Smooth muscle cell (in vitro differentiated cells): ENCODE data around the gene TNP2. TPM values are rescaled to one million over a fixed set of nuclear protein-coding genes. Genes with fewer than 3 reads are reported as not detected.

ENCODE experiments used
- DNase-seq: peaks from one replicate; lab custom pipeline; 2025; ENCODE audit not compliant: unreplicated experiment; lab: John Stamatoyannopoulos, UW
- H2AFZ ChIP-seq: fragments of 200-600 bp; sonication (generic); 2 replicates; pipeline ENCODE4 v1.6.0; 2016; ENCODE audit warnings: antibody characterized with exemption, low read depth, mild to moderate bottlenecking
- H3F3A ChIP-seq: fragments of 200-600 bp; sonication (generic); 2 replicates; pipeline ENCODE4 v1.6.0; 2017; ENCODE audit warnings: antibody characterized with exemption, low read depth
- H3K27ac ChIP-seq: fragments of 200-600 bp; sonication (generic); 2 replicates; pipeline ENCODE4 v1.5.1; 2016; ENCODE audit warnings: low read depth, mild to moderate bottlenecking
- H3K27me3 ChIP-seq: fragments of 200-600 bp; sonication (generic); 2 replicates; pipeline ENCODE4 v1.6.1; 2016; ENCODE audit warnings: low read depth, mild to moderate bottlenecking
- H3K36me3 ChIP-seq: fragments of 200-600 bp; sonication (generic); 2 replicates; pipeline ENCODE4 v1.5.1; 2016; ENCODE audit warnings: low read depth
- H3K4me1 ChIP-seq: fragments of 200-600 bp; sonication (generic); 2 replicates; pipeline ENCODE4 v1.5.1; 2016; ENCODE audit warnings: low read depth
- H3K4me2 ChIP-seq: fragments of 200-600 bp; sonication (generic); 2 replicates; pipeline ENCODE4 v1.6.0; 2016; ENCODE audit warnings: mild to moderate bottlenecking
- H3K4me3 ChIP-seq: fragments of 200-600 bp; sonication (generic); 2 replicates; pipeline ENCODE4 v1.5.1; 2016; ENCODE audit warnings: mild to moderate bottlenecking
- H3K79me2 ChIP-seq: fragments of 200-600 bp; sonication (generic); 2 replicates; pipeline ENCODE4 v1.6.0; 2016; ENCODE audit warnings: low read depth, mild to moderate bottlenecking
- H3K9ac ChIP-seq: fragments of 200-600 bp; sonication (generic); 2 replicates; pipeline ENCODE4 v1.6.0; 2016; ENCODE audit warnings: low read depth
- H3K9me3 ChIP-seq: fragments of 200-600 bp; sonication (generic); replicated peaks from 2 replicates; pipeline ENCODE4 v1.5.1; 2016; ENCODE audit warnings: low read depth
- H4K20me1 ChIP-seq: fragments of 200-600 bp; sonication (generic); 2 replicates; pipeline ENCODE4 v1.6.0; 2016; ENCODE audit warnings: low read depth
- CTCF ChIP-seq: fragments of 200-600 bp; sonication (generic); IDR thresholded peaks from 2 replicates; pipeline ENCODE4 v1.5.1; 2017; ENCODE audit warnings: borderline replicate concordance, mild to moderate bottlenecking, antibody characterized with exemption; ENCODE audit not compliant: insufficient read depth, poor library complexity, severe bottlenecking
- WGBS: methylation state at CpG from one replicate; pipeline ENCODE4 v1.1.7; 2016; ENCODE audit warnings: low lambda C conversion rate; 5-methylcytosine and 5-hydroxymethylcytosine counted together
- polyA plus RNA-seq: library from polyadenylated mRNA; unstranded; fragments of >200 nt; fragmentation: Nextera tagmentation; extraction: Ambion mirVana; gene quantifications from 2 replicates; pipeline ENCODE4 v1.2.1, GENCODE V29; 2016
- total RNA-seq: library from RNA; depleted of rRNA; stranded (reverse); fragments of >200 nt; gene quantifications from 2 replicates; pipeline ENCODE4 v1.2.3, GENCODE V29; 2014

Gene TNP2
- total and polyA plus RNA-seq, 2 experiments from 2014 or later = not detected

GRCh38 chr16:11259655-11260595 is 9.2 kb downstream of the TNP2 start:
- no peak overlapping the region for H3K4me3 ChIP-seq
- H3K9me3 ChIP-seq = no peaks in the 10 kb centered on the region
- no peak for DNase-seq
- H3K4me2 ChIP-seq = no peak overlapping the region
- H2AFZ ChIP-seq = no peak overlapping the region
- 89% methylated on average over 12 of the region's 12 CpGs for WGBS
- H3K9ac ChIP-seq = no peak overlapping the region
- no peak overlapping the region for H3K27ac ChIP-seq
- H3K4me1 ChIP-seq = no peaks in the 10 kb centered on the region
- H3F3A ChIP-seq = no peaks in the 10 kb centered on the region
- no peaks in the 10 kb centered on the region for H3K36me3 ChIP-seq
- no peaks in the 10 kb centered on the region for H3K27me3 ChIP-seq
- H4K20me1 ChIP-seq = peaks cover 6% of the 10 kb centered on the region
- TF ChIP-seq CTCF = no peak
- H3K79me2 ChIP-seq = peaks cover 7% of the 10 kb centered on the region

- DNase-seq = no peak
- H3K79me2 ChIP-seq = peaks cover 16% of the 10 kb centered on the region
- peaks cover 5% of the 10 kb centered on the region for H3K4me1 ChIP-seq
- H3K27ac ChIP-seq = no peak overlapping the region
- H3K27me3 ChIP-seq = no peaks in the 10 kb centered on the region
- H4K20me1 ChIP-seq = peaks cover 18% of the 10 kb centered on the region
- no peak overlapping the region for H3K9ac ChIP-seq
- no peaks in the 10 kb centered on the region for H3K9me3 ChIP-seq
- H3K4me3 ChIP-seq = no peak overlapping the region
- H3F3A ChIP-seq = peaks cover 3% of the 10 kb centered on the region
- no peak overlapping the region for H3K4me2 ChIP-seq
- H3K36me3 ChIP-seq = no peaks in the 10 kb centered on the region
- no peak overlapping the region for H2AFZ ChIP-seq
- no peak for TF ChIP-seq CTCF
- whole genome bisulfite sequencing = 84% methylated on average over 15 of the region's 15 CpGs
Measured at GRCh38 chr16:11258553-11259492, 10.3 kb downstream of the TNP2 start.

- no peak overlapping the region for H3K9ac ChIP-seq
- TF ChIP-seq CTCF = peak; percentile 62
- peaks cover 12% of the 10 kb centered on the region for H3F3A ChIP-seq
- H3K27ac ChIP-seq = no peak overlapping the region
- peak overlapping the region; percentile 95 for H3K4me3 ChIP-seq
- peaks cover 10% of the 10 kb centered on the region for H3K4me1 ChIP-seq
- H3K9me3 ChIP-seq = no peaks in the 10 kb centered on the region
- H4K20me1 ChIP-seq = peaks cover 32% of the 10 kb centered on the region
- no peak overlapping the region for H2AFZ ChIP-seq
- H3K36me3 ChIP-seq = no peaks in the 10 kb centered on the region
- H3K27me3 ChIP-seq = no peaks in the 10 kb centered on the region
- DNase-seq = peak; percentile 28
- WGBS = 25% methylated on average over 21 of the region's 21 CpGs
- peaks cover 19% of the 10 kb centered on the region for H3K79me2 ChIP-seq
- H3K4me2 ChIP-seq = peak overlapping the region; percentile 93
Measured at GRCh38 chr16:11257131-11257938, 11.8 kb downstream of the TNP2 start.
